ENCODE results near the gene RALGPS1. TPM values are rescaled to one million over a fixed set of nuclear protein-coding genes. Genes with fewer than 3 reads are reported as not detected.

The RALGPS1 gene
- total RNA-seq, 1 donor: 8.2 TPM

GRCh38 chr9:127155314-127155960 lies 240.9 kb downstream of the RALGPS1 start:
- peaks cover 10% of the 10 kb centered on the region for H3K4me1 ChIP-seq (ENCODE audit: insufficient read depth, low read length)
- H3K27me3 ChIP-seq (ENCODE audit: insufficient read depth, low read length): no peaks in the 10 kb centered on the region
- no peak overlapping the region for H3K4me3 ChIP-seq (ENCODE audit: low read length)
- H3K9me3 ChIP-seq (ENCODE audit: low read depth, low read length): no peaks in the 10 kb centered on the region

- Histone ChIP-seq H3K27me3 (ENCODE audit: insufficient read depth, low read length) (no peaks in the 10 kb centered on the region), H3K4me3 (ENCODE audit: low read length) (no peak overlapping the region), H3K9me3 (ENCODE audit: low read depth, low read length) (no peaks in the 10 kb centered on the region), H3K4me1 (ENCODE audit: insufficient read depth, low read length) (peaks cover 15% of the 10 kb centered on the region)
Observed at GRCh38 chr9:127158786-127159324, 244.3 kb downstream of the RALGPS1 start.

- Histone ChIP-seq H3K9me3 (ENCODE audit: low read depth, low read length) (no peaks in the 10 kb centered on the region), H3K27me3 (ENCODE audit: insufficient read depth, low read length) (no peaks in the 10 kb centered on the region), H3K4me1 (ENCODE audit: insufficient read depth, low read length) (peaks cover 11% of the 10 kb centered on the region), H3K4me3 (ENCODE audit: low read length) (no peak overlapping the region)
Observed at GRCh38 chr9:127159325-127159801, 244.8 kb downstream of the RALGPS1 start.

GRCh38 chr9:127159949-127160610 lies 245.5 kb downstream of the RALGPS1 start:
- peaks cover 5% of the 10 kb centered on the region for H3K4me1 ChIP-seq (ENCODE audit: insufficient read depth, low read length)
- H3K4me3 ChIP-seq (ENCODE audit: low read length): no peak overlapping the region
- H3K9me3 ChIP-seq (ENCODE audit: low read depth, low read length): no peaks in the 10 kb centered on the region
- no peaks in the 10 kb centered on the region for H3K27me3 ChIP-seq (ENCODE audit: insufficient read depth, low read length)

GRCh38 chr9:127161081-127161624 lies 246.6 kb downstream of the RALGPS1 start:
- H3K4me1 ChIP-seq (ENCODE audit: insufficient read depth, low read length): peaks cover 5% of the 10 kb centered on the region
- no peaks in the 10 kb centered on the region for H3K9me3 ChIP-seq (ENCODE audit: low read depth, low read length)
- H3K4me3 ChIP-seq (ENCODE audit: low read length): no peak overlapping the region
- H3K27me3 ChIP-seq (ENCODE audit: insufficient read depth, low read length): no peaks in the 10 kb centered on the region

- Histone ChIP-seq H3K9me3 (ENCODE audit: low read depth, low read length) (no peaks in the 10 kb centered on the region), H3K4me3 (ENCODE audit: low read length) (no peak overlapping the region), H3K4me1 (ENCODE audit: insufficient read depth, low read length) (peaks cover 11% of the 10 kb centered on the region), H3K27me3 (ENCODE audit: insufficient read depth, low read length) (no peaks in the 10 kb centered on the region)
Observed at GRCh38 chr9:127162046-127162863, 247.7 kb downstream of the RALGPS1 start.

- no peak overlapping the region for H3K4me3 ChIP-seq (ENCODE audit: low read length)
- H3K9me3 ChIP-seq (ENCODE audit: low read depth, low read length): no peaks in the 10 kb centered on the region
- H3K27me3 ChIP-seq (ENCODE audit: insufficient read depth, low read length): no peaks in the 10 kb centered on the region
- H3K4me1 ChIP-seq (ENCODE audit: insufficient read depth, low read length): peaks cover 11% of the 10 kb centered on the region
Observed at GRCh38 chr9:127162864-127163365, 248.3 kb downstream of the RALGPS1 start.

- no peaks in the 10 kb centered on the region for H3K9me3 ChIP-seq (ENCODE audit: low read depth, low read length)
- H3K4me1 ChIP-seq (ENCODE audit: insufficient read depth, low read length): peaks cover 11% of the 10 kb centered on the region
- no peaks in the 10 kb centered on the region for H3K27me3 ChIP-seq (ENCODE audit: insufficient read depth, low read length)
- no peak overlapping the region for H3K4me3 ChIP-seq (ENCODE audit: low read length)
Observed at GRCh38 chr9:127163409-127163808, 248.8 kb downstream of the RALGPS1 start.

- Histone ChIP-seq H3K27me3 (ENCODE audit: insufficient read depth, low read length) (no peaks in the 10 kb centered on the region), H3K4me1 (ENCODE audit: insufficient read depth, low read length) (peaks cover 11% of the 10 kb centered on the region), H3K9me3 (ENCODE audit: low read depth, low read length) (no peaks in the 10 kb centered on the region), H3K4me3 (ENCODE audit: low read length) (no peak overlapping the region)
Observed at GRCh38 chr9:127165116-127165515, 250.5 kb downstream of the RALGPS1 start.

- no peaks in the 10 kb centered on the region for H3K9me3 ChIP-seq (ENCODE audit: low read depth, low read length)
- no peaks in the 10 kb centered on the region for H3K27me3 ChIP-seq (ENCODE audit: insufficient read depth, low read length)
- no peak overlapping the region for H3K4me3 ChIP-seq (ENCODE audit: low read length)
- H3K4me1 ChIP-seq (ENCODE audit: insufficient read depth, low read length): peaks cover 11% of the 10 kb centered on the region
Observed at GRCh38 chr9:127166111-127166510, 251.5 kb downstream of the RALGPS1 start.

- peaks cover 11% of the 10 kb centered on the region for H3K4me1 ChIP-seq (ENCODE audit: insufficient read depth, low read length)
- no peak overlapping the region for H3K4me3 ChIP-seq (ENCODE audit: low read length)
- no peaks in the 10 kb centered on the region for H3K27me3 ChIP-seq (ENCODE audit: insufficient read depth, low read length)
- H3K9me3 ChIP-seq (ENCODE audit: low read depth, low read length): no peaks in the 10 kb centered on the region
Observed at GRCh38 chr9:127166651-127167524, 252.3 kb downstream of the RALGPS1 start.

- no peaks in the 10 kb centered on the region for H3K9me3 ChIP-seq (ENCODE audit: low read depth, low read length)
Observed at GRCh38 chr9:127167560-127168326, 253.2 kb downstream of the RALGPS1 start.

GRCh38 chr9:127168756-127169574 lies 254.4 kb downstream of the RALGPS1 start:
- Histone ChIP-seq H3K4me1 (ENCODE audit: insufficient read depth, low read length) (peaks cover 6% of the 10 kb centered on the region), H3K27me3 (ENCODE audit: insufficient read depth, low read length) (no peaks in the 10 kb centered on the region), H3K4me3 (ENCODE audit: low read length) (no peak overlapping the region), H3K9me3 (ENCODE audit: low read depth, low read length) (no peaks in the 10 kb centered on the region)

More at GRCh38 chr9:127167560-127168326, 253.2 kb downstream of the RALGPS1 start:
- no peak overlapping the region for H3K4me3 ChIP-seq (ENCODE audit: low read length)
- H3K27me3 ChIP-seq (ENCODE audit: insufficient read depth, low read length): no peaks in the 10 kb centered on the region
- H3K4me1 ChIP-seq (ENCODE audit: insufficient read depth, low read length): peaks cover 7% of the 10 kb centered on the region

Data from mononuclear cell (primary cell).